IPS-15b (cell line): ENCODE results near the gene GSG1L.
"Not testable (repeated sequence)": the region's sequence is repeated elsewhere in the genome, so short reads cannot be mapped to it uniquely, and the experiment has no call there.

Source experiments
- H3K27me3 ChIP-seq: one replicate; pipeline ENCODE4 v1.6.1; 2013; ENCODE audit warnings: low read length; ENCODE audit not compliant: control insufficient read depth, insufficient read depth
- H3K36me3 ChIP-seq: one replicate; pipeline ENCODE4 v1.6.1; 2013; ENCODE audit warnings: low read length; ENCODE audit not compliant: control insufficient read depth, insufficient read depth
- H3K4me1 ChIP-seq: one replicate; pipeline ENCODE4 v1.6.1; 2013; ENCODE audit warnings: mild to moderate bottlenecking, low read length; ENCODE audit not compliant: control insufficient read depth, insufficient read depth
- H3K4me3 ChIP-seq: one replicate; pipeline ENCODE4 v1.5.1; 2013; ENCODE audit warnings: low read depth, low read length
- H3K9ac ChIP-seq: one replicate; pipeline ENCODE4 v1.6.1; 2013; ENCODE audit warnings: low read depth, mild to moderate bottlenecking, low read length
- H3K9me3 ChIP-seq: one replicate; pipeline ENCODE4 v1.6.1; 2013; ENCODE audit warnings: mild to moderate bottlenecking, low read length; ENCODE audit not compliant: control insufficient read depth, insufficient read depth

GSG1L gene

GRCh38 chr16:27752241-27752640, 311.3 kb downstream of the GSG1L start:
- Histone ChIP-seq H3K27me3 (no peaks in the 10 kb centered on the region), H3K4me1 (peaks cover 2% of the 10 kb centered on the region), H3K4me3 (no peak overlapping the region), H3K9me3 (no peaks in the 10 kb centered on the region), H3K36me3 (peaks cover 2% of the 10 kb centered on the region), H3K9ac (no peak overlapping the region)

DNA sequence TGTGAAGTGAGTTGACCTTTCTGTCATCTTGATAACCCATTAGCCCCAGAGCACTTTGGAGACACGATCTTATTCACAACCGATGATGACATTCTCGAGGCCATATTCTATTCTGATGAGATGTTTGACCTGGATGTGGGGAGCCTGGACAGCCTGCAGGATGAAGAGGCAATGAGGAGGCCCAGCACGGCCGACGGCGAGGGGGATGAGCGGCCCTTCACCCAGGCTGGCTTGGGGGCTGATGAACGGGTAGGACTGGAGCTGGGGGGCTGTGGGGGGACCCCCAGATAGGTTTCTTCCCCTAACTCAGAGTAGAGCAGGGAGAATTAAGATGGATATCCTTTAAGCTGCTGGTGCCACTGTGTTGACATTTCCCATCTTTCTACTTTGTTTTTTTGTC, 311.8 kb downstream of the GSG1L start:
- H3K36me3 ChIP-seq = peaks cover 2% of the 10 kb centered on the region
- no peaks in the 10 kb centered on the region for H3K27me3 ChIP-seq
- H3K9me3 ChIP-seq = no peaks in the 10 kb centered on the region
- H3K9ac ChIP-seq = no peak overlapping the region
- H3K4me3 ChIP-seq = no peak overlapping the region
- peaks cover 2% of the 10 kb centered on the region for H3K4me1 ChIP-seq

DNA sequence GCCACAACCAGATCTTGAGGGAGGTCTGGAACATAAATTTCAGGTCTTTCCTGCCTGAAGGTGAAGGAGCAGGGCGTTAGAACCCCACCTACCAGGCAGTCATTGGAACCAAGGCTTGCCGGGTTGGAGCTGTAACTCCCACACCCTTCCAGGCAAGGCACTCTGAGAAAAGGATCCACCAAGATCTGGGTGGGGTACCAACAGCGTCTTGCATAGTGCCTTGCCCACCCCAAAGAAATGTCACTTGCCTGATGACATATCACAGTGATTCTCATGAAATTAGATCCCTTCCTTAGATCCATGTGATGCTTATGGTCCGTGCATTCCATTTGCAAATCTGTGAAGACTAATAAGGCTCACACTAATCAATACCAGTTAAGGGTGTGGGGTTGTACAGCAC, 312.3 kb downstream of the GSG1L start:
- Histone ChIP-seq H3K9ac (no peak overlapping the region), H3K9me3 (no peaks in the 10 kb centered on the region), H3K4me3 (no peak overlapping the region), H3K36me3 (peaks cover 2% of the 10 kb centered on the region), H3K27me3 (no peaks in the 10 kb centered on the region), H3K4me1 (peaks cover 2% of the 10 kb centered on the region)

DNA sequence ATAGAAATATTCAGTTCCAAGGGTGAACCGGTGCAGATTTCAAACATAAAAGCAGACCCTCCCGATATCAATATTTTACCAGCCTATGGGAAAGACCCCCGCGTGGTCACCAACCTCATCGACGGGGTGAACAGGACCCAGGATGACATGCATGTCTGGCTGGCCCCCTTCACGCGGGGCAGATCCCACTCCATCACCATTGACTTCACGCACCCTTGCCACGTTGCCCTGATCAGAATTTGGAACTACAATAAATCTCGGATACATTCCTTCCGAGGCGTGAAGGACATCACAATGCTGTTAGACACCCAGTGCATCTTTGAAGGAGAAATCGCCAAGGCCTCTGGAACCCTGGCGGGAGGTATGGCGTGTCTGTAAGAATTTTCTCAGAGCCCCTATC, 313.6 kb downstream of the GSG1L start:
- H3K36me3 ChIP-seq = peaks cover 2% of the 10 kb centered on the region
- H3K27me3 ChIP-seq = no peaks in the 10 kb centered on the region
- H3K9me3 ChIP-seq = no peaks in the 10 kb centered on the region
- no peak overlapping the region for H3K4me3 ChIP-seq
- H3K4me1 ChIP-seq = peaks cover 2% of the 10 kb centered on the region
- H3K9ac ChIP-seq = no peak overlapping the region

GRCh38 chr16:27749547-27749875, 314.0 kb downstream of the GSG1L start:
- Histone ChIP-seq H3K4me1 (peaks cover 2% of the 10 kb centered on the region), H3K9me3 (no peaks in the 10 kb centered on the region), H3K4me3 (no peak overlapping the region), H3K27me3 (no peaks in the 10 kb centered on the region), H3K9ac (no peak overlapping the region), H3K36me3 (peaks cover 2% of the 10 kb centered on the region)

DNA sequence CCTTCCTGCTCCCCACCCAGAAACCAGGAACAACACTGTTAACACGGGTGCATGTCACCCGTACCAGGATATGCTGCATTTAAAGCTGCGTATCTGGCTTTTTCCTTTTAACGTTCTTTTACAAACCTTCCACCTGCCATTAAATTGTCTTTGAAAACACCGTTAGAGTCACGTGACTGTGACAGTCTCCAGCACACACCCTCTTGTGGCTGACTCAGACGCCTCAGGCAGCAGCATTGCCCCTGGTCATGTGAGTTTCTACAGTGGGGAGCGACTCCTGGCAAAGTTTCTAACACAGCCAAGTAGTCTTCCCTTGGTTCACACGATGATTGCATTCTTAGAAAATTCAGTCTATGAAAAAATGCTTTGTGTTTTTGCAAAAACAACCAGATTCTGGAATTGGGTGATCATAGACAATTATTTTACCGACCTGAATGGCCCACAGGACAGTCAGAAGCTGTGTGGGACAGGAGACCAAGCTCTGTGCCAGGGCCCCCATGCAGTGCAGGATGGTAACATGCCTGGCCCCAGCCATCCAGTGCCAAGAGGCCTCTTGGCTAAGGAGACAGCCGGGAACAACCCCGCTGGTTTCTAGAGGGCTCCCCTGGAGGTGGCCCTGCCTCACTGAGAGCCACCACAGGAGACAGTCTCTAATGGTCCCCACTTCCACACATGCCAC, 314.5 kb downstream of the GSG1L start:
- no peaks in the 10 kb centered on the region for H3K9me3 ChIP-seq
- H3K4me1 ChIP-seq = peaks cover 2% of the 10 kb centered on the region
- no peaks in the 10 kb centered on the region for H3K27me3 ChIP-seq
- no peaks in the 10 kb centered on the region for H3K36me3 ChIP-seq
- H3K4me3 ChIP-seq = no peak overlapping the region
- H3K9ac ChIP-seq = peak overlapping the region; percentile 2

GRCh38 chr16:27747946-27748345, 315.6 kb downstream of the GSG1L start:
- H3K4me3 ChIP-seq = no peak overlapping the region
- H3K27me3 ChIP-seq = no peaks in the 10 kb centered on the region
- H3K36me3 ChIP-seq = no peaks in the 10 kb centered on the region

GRCh38 chr16:27746076-27746855, 317.2 kb downstream of the GSG1L start:
- Histone ChIP-seq H3K9me3 (no peaks in the 10 kb centered on the region), H3K4me1 (peaks cover 2% of the 10 kb centered on the region), H3K27me3 (no peaks in the 10 kb centered on the region), H3K9ac (no peak overlapping the region), H3K4me3 (no peak overlapping the region), H3K36me3 (no peaks in the 10 kb centered on the region)

More at GRCh38 chr16:27747946-27748345, 315.6 kb downstream of the GSG1L start:
- Histone ChIP-seq H3K9me3 (no peaks in the 10 kb centered on the region), H3K9ac (no peak overlapping the region), H3K4me1 (peaks cover 2% of the 10 kb centered on the region)

GRCh38 chr16:27745348-27745747, 318.2 kb downstream of the GSG1L start:
- no peak overlapping the region for H3K4me3 ChIP-seq
- peaks cover 2% of the 10 kb centered on the region for H3K4me1 ChIP-seq
- no peaks in the 10 kb centered on the region for H3K9me3 ChIP-seq
- no peaks in the 10 kb centered on the region for H3K27me3 ChIP-seq
- no peak overlapping the region for H3K9ac ChIP-seq
- H3K36me3 ChIP-seq = no peaks in the 10 kb centered on the region

DNA sequence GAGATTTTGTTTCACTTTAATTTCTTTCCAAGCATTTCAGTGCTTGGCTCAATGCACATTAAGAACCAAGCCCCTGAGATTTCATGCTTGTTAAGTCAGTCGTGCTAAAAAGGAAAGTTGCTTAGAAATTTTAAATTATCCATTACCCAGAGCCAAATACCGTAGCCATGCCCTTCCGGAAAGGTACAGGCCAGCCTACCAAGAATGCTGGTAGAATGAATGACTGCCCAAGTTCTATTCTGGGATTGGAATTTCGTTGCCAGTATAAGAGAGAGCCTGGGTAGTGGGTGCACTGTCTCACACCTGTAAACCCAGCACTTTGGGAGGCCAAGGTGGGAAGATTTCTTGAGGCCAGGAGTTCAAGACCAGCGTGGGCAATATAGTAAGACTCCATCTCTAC, 319.6 kb downstream of the GSG1L start:
- no peak overlapping the region for H3K4me3 ChIP-seq
- no peaks in the 10 kb centered on the region for H3K36me3 ChIP-seq
- H3K27me3 ChIP-seq = no peaks in the 10 kb centered on the region
- no peaks in the 10 kb centered on the region for H3K9me3 ChIP-seq
- no peak overlapping the region for H3K9ac ChIP-seq
- H3K4me1 ChIP-seq = peaks cover 2% of the 10 kb centered on the region

- H3K36me3 ChIP-seq, H3K9ac ChIP-seq, H3K9me3 ChIP-seq, H3K27me3 ChIP-seq, H3K4me3 ChIP-seq, H3K4me1 ChIP-seq: not testable (repeated sequence)
Measured at GRCh38 chr16:27743001-27743400, 320.5 kb downstream of the GSG1L start.

DNA sequence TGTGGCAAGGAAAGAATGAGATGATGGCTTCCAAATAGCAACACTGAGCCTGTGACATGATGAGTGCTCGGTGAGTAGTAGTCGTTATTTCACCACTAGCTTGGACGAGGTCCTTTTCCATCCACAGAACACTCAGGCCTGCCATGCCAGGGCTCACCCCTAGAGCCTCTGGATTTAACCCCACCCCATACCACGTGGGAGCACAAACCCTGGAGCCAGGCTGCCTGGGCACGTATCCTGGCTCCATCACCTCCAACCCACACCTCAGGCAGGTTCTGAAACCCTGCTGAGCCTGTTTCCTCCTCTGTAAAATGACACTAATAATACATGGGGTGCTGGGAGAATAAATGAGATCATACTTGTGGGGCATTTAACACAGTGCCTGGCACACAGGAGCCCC, 321.2 kb downstream of the GSG1L start:
- Histone ChIP-seq H3K36me3 (no peaks in the 10 kb centered on the region), H3K27me3 (no peaks in the 10 kb centered on the region), H3K4me1 (no peaks in the 10 kb centered on the region), H3K9me3 (no peaks in the 10 kb centered on the region), H3K4me3 (no peak overlapping the region), H3K9ac (no peak overlapping the region)
